ENCODE measurements around the gene NR2F2. TPM values are rescaled to one million over a fixed set of nuclear protein-coding genes. Genes with fewer than 3 reads are reported as not detected.

Gene NR2F2
- total and polyA plus RNA-seq, 2 of the 13 experiments (the other 11 are each of a cell fraction or from before 2014, with no cell fraction given), result 3.5 to 4.7 TPM

GRCh38 chr15:96331945-96332636 lies 1.6 kb downstream of the NR2F2 start (continued):
- TF ChIP-seq RBFOX2 (IDR thresholded peaks at IDR 0.05; ENCODE audit: low read depth, low read length) (peak; percentile 72), ZNF329 (CRISPR knock-in tag; IDR thresholded peaks at IDR 0.05; ENCODE audit: low read depth) (peak; percentile 40; the same call in 1 of the 2 replicates), SKI (IDR thresholded peaks at IDR 0.05; ENCODE audit: partially characterized antibody) (peak; percentile 65), ZNF318 (CRISPR knock-in tag; IDR thresholded peaks at IDR 0.05) (peak; percentile 84; the same call in 1 of the 2 replicates), SAP130 (CRISPR knock-in tag; IDR thresholded peaks at IDR 0.05; ENCODE audit: low read depth) (peak; percentile 72), GABPB1 (CRISPR knock-in tag; IDR thresholded peaks at IDR 0.05) (peak; percentile 77), KLF16 (CRISPR knock-in tag; IDR thresholded peaks at IDR 0.05) (0 out of 4 replicates have a peak, but pooled peaks of 1 of the 2 experiments have one; percentile 29), GABPA (IDR thresholded peaks at IDR 0.05; ENCODE audit: low read depth, low read length) (no peak), GABPA (CRISPR knock-in tag; IDR thresholded peaks at IDR 0.05; ENCODE audit: low read depth) (0 out of 2 replicates have a peak, but pooled peaks have one; percentile 13), ZFP90 (CRISPR knock-in tag; IDR thresholded peaks at IDR 0.05; ENCODE audit: borderline replicate concordance) (peak; percentile 33; the same call in 1 of the 2 replicates), ZNF614 (CRISPR knock-in tag; IDR thresholded peaks at IDR 0.05; ENCODE audit: borderline replicate concordance) (no peak), ZNF510 (CRISPR knock-in tag; IDR thresholded peaks at IDR 0.05; ENCODE audit: low read depth) (no peak), RFXAP (CRISPR knock-in tag; IDR thresholded peaks at IDR 0.05; ENCODE audit: borderline replicate concordance) (peak; percentile 53; the same call in 1 of the 2 replicates), ZNF687 (CRISPR knock-in tag; IDR thresholded peaks at IDR 0.05) (peak; percentile 87), SIX4 (CRISPR knock-in tag; IDR thresholded peaks at IDR 0.05) (0 out of 2 replicates have a peak, but pooled peaks have one; percentile 21), ZSCAN29 (CRISPR knock-in tag; conservative IDR thresholded peaks at IDR 0.05) (0 out of 2 replicates have a peak, but pooled peaks have one; percentile 36)
